Adrenal gland (tissue), 12 donors: ENCODE measurements around the gene FAM131A. TPM values are rescaled to one million over a fixed set of nuclear protein-coding genes. Genes with fewer than 3 reads are reported as not detected.
A peak's percentile ranks its signal among the peaks of the same experiment; 100 is the strongest.

Experiments
- DNase-seq, 7 donors: peaks; one replicate each; pipeline ENCODE4 v3.0.0-alpha.2; 2019 to 2020
- H3K27ac ChIP-seq, 5 donors: fragments of 200-600 bp; sonication (generic) in 4 of 5; 1 replicate in 3 of 5; 2 replicates in 2 of 5; pipeline versions ENCODE4 v1.5.1 to v1.8.0; 2016 to 2020; ENCODE audit warnings: mild to moderate bottlenecking in 1 of 5
- H3K27me3 ChIP-seq: fragments of 200-600 bp; 2 replicates; pipeline ENCODE4 v1.8.0; 2021
- H3K36me3 ChIP-seq, 2 donors: fragments of 200-600 bp; replicated peaks in 1 of 2; 1 replicate in 1 of 2; 2 replicates in 1 of 2; pipeline versions ENCODE4 v1.5.1 to v1.8.0; 2018 to 2022
- H3K4me1 ChIP-seq, 2 donors: fragments of 200-600 bp; replicated peaks in 1 of 2; 1 replicate in 1 of 2; 2 replicates in 1 of 2; pipeline versions ENCODE4 v1.5.1 to v1.8.0; 2018 to 2021
- H3K4me3 ChIP-seq, 4 donors: fragments of 200-600 bp; sonication (generic) in 3 of 4; one replicate each; pipeline ENCODE4 v1.5.1; 2016 to 2018
- H3K9me3 ChIP-seq, 3 donors: fragments of 200-600 bp; sonication (generic) in 1 of 3; replicated peaks in 1 of 3; 1 replicate in 2 of 3; 2 replicates in 1 of 3; pipeline versions ENCODE4 v1.5.1 to v1.8.0; 2016 to 2021
- POLR2A ChIP-seq, 2 donors: fragments of 450-650 bp; IDR thresholded peaks; one replicate each; pipeline ENCODE4 v1.6.1; 2017; ENCODE audit warnings: antibody characterized with exemption in 2 of 2, mild to moderate bottlenecking in 2 of 2, moderate library complexity in 1 of 2
- WGBS, 4 donors: extraction: QIAGEN DNeasy Blood & Tissue Kit in 2 of 4; methylation state at CpG; one replicate each; pipeline versions ENCODE4 v1.1.5 to v1.1.7; 2013 to 2017; 5-methylcytosine and 5-hydroxymethylcytosine counted together
- intact Hi-C, 2 donors: fragments of 100-400 bp; cut with DNase I; formaldehyde crosslinking; loops; one replicate each; pipeline versions ENCODE4 v1.14.1 to v1.15.0; 2022 to 2023
- polyA plus RNA-seq, 3 donors: library from polyadenylated mRNA; stranded (reverse); fragments of 200-250 nt in 2 of 3; fragments of 350-450 nt in 1 of 3; fragmentation: Illumina TruSeq in 1 of 3; extraction: RNeasy Lipid Tissue Mini Kit (QIAGEN cat#74804) in 1 of 3; gene quantifications; one replicate each; pipeline ENCODE4 v1.2.3, GENCODE V29; 2013 to 2014
- total RNA-seq, 9 donors: library from RNA; depleted of rRNA in 4 of 9; stranded (reverse); fragments of >200 nt in 4 of 9; fragments of 120-200 nt in 1 of 9; fragmentation: NEBNext Ultra II Directional in 1 of 9; extraction: Animal tissue kit (Norgen Biotek cat#: 25700) in 1 of 9; gene quantifications; one replicate each; pipeline versions ENCODE4 v1.1.0 to v1.2.4, GENCODE V29; 2013 to 2023
- TF ChIP-seq, protein P1 (sequence below), 6 experiments: fragments of 450-650 bp in 4 of 6; fragments of 200-600 bp in 2 of 6; sonication (generic) in 1 of 6; IDR thresholded peaks; 1 replicate in 5 of 6; 2 replicates in 1 of 6; pipeline versions ENCODE4 v1.5.1 to v1.8.0; 2016 to 2021; ENCODE audit warnings: antibody characterized with exemption in 6 of 6, mild to moderate bottlenecking in 2 of 6, moderate library complexity in 1 of 6
- donor health status: healthy with polysubstance abuse.
- donor health status: Bipolar disorder and iron deficiency.
- donor health status: DM: yes; HTN: yes; CAD: no.
- donor health status: DM: no; HTN: no; CAD: no.
- donor health status: DM: no; HTN: no; CAD: no.
- donor health status: DM: yes; HTN: yes; CAD: no.

The FAM131A gene
- total and polyA plus RNA-seq, 12 donors, result 13.3 to 43.0 (median 33.7) TPM

DNA sequence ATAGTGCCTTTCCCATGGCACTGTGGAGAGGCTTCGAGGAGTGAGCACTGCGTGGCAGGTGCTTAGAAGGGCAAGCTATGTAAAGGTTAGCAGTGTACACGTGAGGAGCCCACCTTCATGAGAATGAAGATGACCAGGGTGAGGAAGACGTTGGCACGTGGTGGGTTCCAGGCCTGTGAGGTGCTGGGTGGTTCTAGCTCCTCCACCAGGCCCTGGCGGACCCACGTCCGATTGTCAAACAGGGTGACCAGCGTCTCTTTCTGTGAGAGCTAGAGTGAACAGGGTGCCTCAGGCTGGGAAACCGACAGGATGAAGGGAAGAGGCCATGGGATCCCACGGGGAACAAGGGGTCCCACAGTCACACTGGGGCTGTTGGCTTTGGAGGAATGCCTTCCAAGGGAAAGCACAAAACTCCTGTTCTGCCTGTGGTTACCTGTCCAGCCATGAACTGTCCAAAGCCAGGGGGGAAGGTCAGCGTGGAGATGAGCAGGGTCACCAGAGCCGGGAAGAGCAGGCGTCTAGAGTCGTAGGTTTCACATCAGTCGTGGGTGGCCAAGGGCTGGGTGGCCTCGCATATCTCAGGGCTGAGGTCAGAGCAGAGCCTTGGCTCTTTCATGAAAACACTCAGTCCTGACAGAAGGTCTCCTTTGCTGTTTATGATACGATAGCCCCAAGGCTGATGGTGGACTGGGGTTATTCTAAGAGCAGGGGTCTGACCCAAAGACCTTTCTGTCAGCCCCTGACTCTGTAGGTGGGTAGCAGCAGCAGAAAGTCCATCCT lies 18.1 kb downstream of the FAM131A start:
- peak overlapping the region in 1 of 5 donors; percentile 10 for H3K27ac ChIP-seq
- 56 to 72% (median 68%) methylated on average over 12 to 18 of the region's 18 CpGs for WGBS, 4 donors
- H3K4me3 ChIP-seq, result no peak overlapping the region
- intact Hi-C loops, result no loop called here
- peaks cover under 1 to 37% of the 10 kb centered on the region in 2 donors for H3K4me1 ChIP-seq
- H3K27me3 ChIP-seq, result no peaks in the 10 kb centered on the region
- H3K9me3 ChIP-seq, result no peaks in the 10 kb centered on the region
- peak in 3 of 7 donors; percentile 45 to 52 (median 45) for DNase-seq
- peaks cover 0 to 27% of the 10 kb centered on the region in 2 donors for H3K36me3 ChIP-seq
- no peak for TF ChIP-seq POLR2A (IDR thresholded peaks at IDR 0.05)
- TF ChIP-seq, protein P1, sequence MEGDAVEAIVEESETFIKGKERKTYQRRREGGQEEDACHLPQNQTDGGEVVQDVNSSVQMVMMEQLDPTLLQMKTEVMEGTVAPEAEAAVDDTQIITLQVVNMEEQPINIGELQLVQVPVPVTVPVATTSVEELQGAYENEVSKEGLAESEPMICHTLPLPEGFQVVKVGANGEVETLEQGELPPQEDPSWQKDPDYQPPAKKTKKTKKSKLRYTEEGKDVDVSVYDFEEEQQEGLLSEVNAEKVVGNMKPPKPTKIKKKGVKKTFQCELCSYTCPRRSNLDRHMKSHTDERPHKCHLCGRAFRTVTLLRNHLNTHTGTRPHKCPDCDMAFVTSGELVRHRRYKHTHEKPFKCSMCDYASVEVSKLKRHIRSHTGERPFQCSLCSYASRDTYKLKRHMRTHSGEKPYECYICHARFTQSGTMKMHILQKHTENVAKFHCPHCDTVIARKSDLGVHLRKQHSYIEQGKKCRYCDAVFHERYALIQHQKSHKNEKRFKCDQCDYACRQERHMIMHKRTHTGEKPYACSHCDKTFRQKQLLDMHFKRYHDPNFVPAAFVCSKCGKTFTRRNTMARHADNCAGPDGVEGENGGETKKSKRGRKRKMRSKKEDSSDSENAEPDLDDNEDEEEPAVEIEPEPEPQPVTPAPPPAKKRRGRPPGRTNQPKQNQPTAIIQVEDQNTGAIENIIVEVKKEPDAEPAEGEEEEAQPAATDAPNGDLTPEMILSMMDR (IDR thresholded peaks at IDR 0.05), result no peak

DNA sequence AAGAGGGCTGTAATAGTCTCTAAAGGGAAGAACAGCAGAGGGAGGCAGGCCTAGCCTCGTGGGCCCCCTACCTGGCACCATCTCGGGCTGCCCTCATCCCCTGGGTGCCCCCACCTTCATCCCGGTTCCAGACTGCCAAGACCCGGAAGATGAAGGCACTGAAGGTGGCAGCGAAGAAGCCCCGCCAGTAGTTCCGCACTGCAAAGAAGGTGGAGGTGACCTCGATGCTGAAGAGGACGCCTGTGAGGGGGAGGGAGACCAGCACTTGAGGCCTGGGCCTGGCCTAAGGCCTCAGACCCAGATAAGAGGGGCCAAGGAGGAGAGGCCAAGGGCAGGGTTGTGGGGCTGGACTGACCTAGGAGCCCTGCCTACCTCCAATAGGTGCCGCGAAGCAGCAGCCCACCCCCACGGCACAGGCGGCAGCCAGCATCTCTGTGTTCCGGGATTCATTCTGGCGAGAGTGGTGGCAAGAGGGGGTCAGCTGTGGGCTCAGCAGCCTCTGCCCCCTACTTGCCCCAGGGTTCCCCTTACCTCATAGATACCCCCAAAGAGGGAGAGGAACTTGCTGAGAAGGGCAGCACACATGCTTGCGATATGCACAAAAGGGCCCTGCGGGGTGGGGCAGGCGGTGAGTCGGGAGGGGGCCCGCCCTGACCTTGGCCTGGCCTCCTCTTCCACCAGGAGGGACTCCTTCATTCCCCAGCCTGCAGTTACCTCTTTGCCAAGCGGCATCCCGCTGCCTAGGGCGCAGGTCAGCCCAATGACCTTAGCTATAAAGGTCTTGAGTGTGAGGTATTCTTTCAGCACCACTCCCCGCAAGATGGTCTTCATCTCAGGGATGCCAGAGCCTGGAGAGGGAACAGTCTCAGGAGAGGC lies 20.1 kb downstream of the FAM131A start:
- WGBS, 4 donors, result 82 to 88% (median 87%) methylated on average over 16 to 24 of the region's 24 CpGs
- peaks cover 0 to 27% of the 10 kb centered on the region in 2 donors for H3K36me3 ChIP-seq

DNA sequence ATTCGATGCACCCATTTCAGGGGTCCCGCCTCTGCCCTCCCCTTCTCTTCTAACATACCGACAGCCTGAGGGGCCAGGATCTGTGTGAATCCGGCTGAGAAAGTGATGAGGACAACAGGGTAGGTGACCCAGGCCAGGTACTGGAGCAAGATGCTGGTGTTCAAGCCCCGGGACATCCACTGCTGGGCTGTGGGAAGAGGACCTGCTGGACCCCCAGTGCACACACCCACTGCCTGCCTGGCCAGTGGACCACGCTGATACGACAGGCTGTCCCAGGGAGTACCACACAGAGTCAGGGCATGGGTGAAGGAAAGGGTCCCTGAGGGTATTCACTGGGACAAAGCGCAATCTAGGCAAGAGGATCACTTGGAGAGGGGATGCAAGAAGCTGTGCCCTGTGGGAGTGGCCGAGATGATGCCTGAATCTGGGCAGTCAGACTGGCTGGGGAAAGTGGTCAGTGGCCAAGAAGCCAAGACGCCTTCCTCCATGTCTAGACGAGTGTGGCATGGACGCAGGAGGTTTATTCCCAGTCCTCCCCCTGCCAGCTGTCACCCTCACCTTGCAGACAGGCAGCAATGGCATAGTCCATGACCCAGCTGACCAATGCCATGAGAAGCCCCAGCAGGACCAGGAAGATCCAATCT lies 20.8 kb downstream of the FAM131A start:
- intact Hi-C loops, result no loop called here
- no peaks in the 10 kb centered on the region for H3K27me3 ChIP-seq
- peaks cover 6 to 29% of the 10 kb centered on the region in 2 donors for H3K4me1 ChIP-seq
- peaks cover 0 to 27% of the 10 kb centered on the region in 2 donors for H3K36me3 ChIP-seq
- DNase-seq, result no peak
- no peak overlapping the region for H3K27ac ChIP-seq
- TF ChIP-seq POLR2A (IDR thresholded peaks at IDR 0.05), result no peak
- TF ChIP-seq, protein P1 (IDR thresholded peaks at IDR 0.05), result no peak
- WGBS, 4 donors, result 92 to 95% (median 93%) methylated on average over 5 to 12 of the region's 12 CpGs
- no peak overlapping the region for H3K4me3 ChIP-seq
- H3K9me3 ChIP-seq, result no peaks in the 10 kb centered on the region

More for the DNA sequence above, 20.1 kb downstream of the FAM131A start:
- TF ChIP-seq POLR2A (IDR thresholded peaks at IDR 0.05), result no peak
- TF ChIP-seq, protein P1 (IDR thresholded peaks at IDR 0.05), result no peak
- Histone ChIP-seq H3K27ac (no peak overlapping the region), H3K4me1 (peaks cover 6 to 29% of the 10 kb centered on the region in 2 donors), H3K9me3 (no peaks in the 10 kb centered on the region), H3K4me3 (no peak overlapping the region), H3K27me3 (no peaks in the 10 kb centered on the region)
- DNase-seq, result no peak
- intact Hi-C loops, result no loop called here

DNA sequence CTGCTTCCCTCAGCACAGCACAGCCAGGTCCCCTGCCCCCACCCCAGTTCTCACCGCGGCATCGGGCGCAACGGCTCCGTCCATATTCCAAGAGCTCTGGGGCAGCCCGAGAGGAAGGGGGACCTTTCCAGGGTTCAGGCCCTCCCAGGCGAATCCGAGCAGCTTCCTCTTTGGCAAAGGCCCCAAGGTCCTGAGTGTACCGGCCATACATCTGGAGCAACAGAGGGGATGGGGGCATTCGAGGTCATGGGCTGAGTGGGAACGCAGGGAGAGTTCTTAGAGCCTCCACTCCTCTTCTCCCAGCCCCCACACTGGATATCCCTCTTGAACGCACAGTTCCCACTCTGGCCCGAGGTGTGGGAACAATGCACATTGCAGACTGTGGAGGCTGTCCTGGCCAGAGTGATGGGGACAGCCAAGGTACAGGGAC lies 21.5 kb downstream of the FAM131A start:
- 36 to 58% (median 48%) methylated on average over 5 to 14 of the region's 14 CpGs for WGBS, 4 donors
- Histone ChIP-seq H3K36me3 (peaks cover 0 to 21% of the 10 kb centered on the region in 2 donors), H3K27ac (no peak overlapping the region), H3K4me1 (peaks cover 11 to 35% of the 10 kb centered on the region in 2 donors), H3K9me3 (no peaks in the 10 kb centered on the region), H3K4me3 (no peak overlapping the region), H3K27me3 (no peaks in the 10 kb centered on the region)
- no peak for DNase-seq
- intact Hi-C loops, result no loop called here
- no peak for TF ChIP-seq POLR2A (IDR thresholded peaks at IDR 0.05)
- TF ChIP-seq, protein P1 (IDR thresholded peaks at IDR 0.05), result no peak
